Smooth muscle cell (in vitro differentiated cells): ENCODE data around the gene DNAH12. TPM values are rescaled to one million over a fixed set of nuclear protein-coding genes. Genes with fewer than 3 reads are reported as not detected.
"Not testable (repeated sequence)": the region's sequence is repeated elsewhere in the genome, so short reads cannot be mapped to it uniquely, and the experiment has no call there.

Source experiments
- DNase-seq: peaks from one replicate; lab custom pipeline; 2025; ENCODE audit not compliant: unreplicated experiment; lab: John Stamatoyannopoulos, UW
- H2AFZ ChIP-seq: fragments of 200-600 bp; sonication (generic); 2 replicates; pipeline ENCODE4 v1.6.0; 2016; ENCODE audit warnings: antibody characterized with exemption, low read depth, mild to moderate bottlenecking
- H3F3A ChIP-seq: fragments of 200-600 bp; sonication (generic); 2 replicates; pipeline ENCODE4 v1.6.0; 2017; ENCODE audit warnings: antibody characterized with exemption, low read depth
- H3K27ac ChIP-seq: fragments of 200-600 bp; sonication (generic); 2 replicates; pipeline ENCODE4 v1.5.1; 2016; ENCODE audit warnings: low read depth, mild to moderate bottlenecking
- H3K27me3 ChIP-seq: fragments of 200-600 bp; sonication (generic); 2 replicates; pipeline ENCODE4 v1.6.1; 2016; ENCODE audit warnings: low read depth, mild to moderate bottlenecking
- H3K36me3 ChIP-seq: fragments of 200-600 bp; sonication (generic); 2 replicates; pipeline ENCODE4 v1.5.1; 2016; ENCODE audit warnings: low read depth
- H3K4me1 ChIP-seq: fragments of 200-600 bp; sonication (generic); 2 replicates; pipeline ENCODE4 v1.5.1; 2016; ENCODE audit warnings: low read depth
- H3K4me2 ChIP-seq: fragments of 200-600 bp; sonication (generic); 2 replicates; pipeline ENCODE4 v1.6.0; 2016; ENCODE audit warnings: mild to moderate bottlenecking
- H3K4me3 ChIP-seq: fragments of 200-600 bp; sonication (generic); 2 replicates; pipeline ENCODE4 v1.5.1; 2016; ENCODE audit warnings: mild to moderate bottlenecking
- H3K79me2 ChIP-seq: fragments of 200-600 bp; sonication (generic); 2 replicates; pipeline ENCODE4 v1.6.0; 2016; ENCODE audit warnings: low read depth, mild to moderate bottlenecking
- H3K9ac ChIP-seq: fragments of 200-600 bp; sonication (generic); 2 replicates; pipeline ENCODE4 v1.6.0; 2016; ENCODE audit warnings: low read depth
- H3K9me3 ChIP-seq: fragments of 200-600 bp; sonication (generic); replicated peaks from 2 replicates; pipeline ENCODE4 v1.5.1; 2016; ENCODE audit warnings: low read depth
- H4K20me1 ChIP-seq: fragments of 200-600 bp; sonication (generic); 2 replicates; pipeline ENCODE4 v1.6.0; 2016; ENCODE audit warnings: low read depth
- CTCF ChIP-seq: fragments of 200-600 bp; sonication (generic); IDR thresholded peaks from 2 replicates; pipeline ENCODE4 v1.5.1; 2017; ENCODE audit warnings: borderline replicate concordance, mild to moderate bottlenecking, antibody characterized with exemption; ENCODE audit not compliant: insufficient read depth, poor library complexity, severe bottlenecking
- WGBS: methylation state at CpG from one replicate; pipeline ENCODE4 v1.1.7; 2016; ENCODE audit warnings: low lambda C conversion rate; 5-methylcytosine and 5-hydroxymethylcytosine counted together
- polyA plus RNA-seq: library from polyadenylated mRNA; unstranded; fragments of >200 nt; fragmentation: Nextera tagmentation; extraction: Ambion mirVana; gene quantifications from 2 replicates; pipeline ENCODE4 v1.2.1, GENCODE V29; 2016
- total RNA-seq: library from RNA; depleted of rRNA; stranded (reverse); fragments of >200 nt; gene quantifications from 2 replicates; pipeline ENCODE4 v1.2.3, GENCODE V29; 2014

The DNAH12 gene
- total and polyA plus RNA-seq, 2 experiments from 2014 or later = 0.27 TPM; not detected in 1

DNA sequence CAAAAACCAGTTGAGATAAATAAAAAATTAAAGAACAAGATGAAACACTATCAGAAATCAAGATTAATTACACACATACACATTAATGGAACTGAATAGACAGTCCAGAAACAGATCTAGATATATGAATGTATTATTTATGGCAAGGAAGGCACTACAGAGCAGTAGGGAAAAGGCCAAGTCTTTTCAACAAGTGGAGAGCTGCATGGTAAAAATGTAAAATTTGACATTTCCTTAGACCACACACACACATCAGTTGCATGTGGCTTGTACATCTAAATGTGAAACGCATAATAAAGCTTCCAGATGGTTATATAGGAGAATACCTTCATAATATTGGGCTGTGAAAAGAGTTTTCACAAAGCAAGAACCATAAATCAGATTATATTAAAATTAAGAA is 193.9 kb downstream of the DNAH12 start:
- no peak for DNase-seq
- TF ChIP-seq CTCF = no peak
- H3K4me1 ChIP-seq = no peaks in the 10 kb centered on the region
- H3K9me3 ChIP-seq = no peaks in the 10 kb centered on the region
- H3K4me2 ChIP-seq = no peak overlapping the region
- H3K79me2 ChIP-seq = no peaks in the 10 kb centered on the region
- no peaks in the 10 kb centered on the region for H3K36me3 ChIP-seq
- H2AFZ ChIP-seq = no peak overlapping the region
- H4K20me1 ChIP-seq = no peaks in the 10 kb centered on the region
- H3K27me3 ChIP-seq = peaks cover 3% of the 10 kb centered on the region
- H3K4me3 ChIP-seq = no peak overlapping the region
- no peak overlapping the region for H3K9ac ChIP-seq
- H3K27ac ChIP-seq = no peak overlapping the region
- WGBS = 88% methylated on average over 1 of the region's 1 CpG
- no peaks in the 10 kb centered on the region for H3F3A ChIP-seq

GRCh38 chr3:57339071-57339642 is 205.0 kb downstream of the DNAH12 start:
- not testable (repeated sequence) for H3K27me3 ChIP-seq, H3K9ac ChIP-seq, H2AFZ ChIP-seq, H3K36me3 ChIP-seq, H3F3A ChIP-seq, DNase-seq, H3K4me2 ChIP-seq, H3K4me3 ChIP-seq, H3K79me2 ChIP-seq, H4K20me1 ChIP-seq, H3K4me1 ChIP-seq, H3K9me3 ChIP-seq, H3K27ac ChIP-seq
- 18% methylated on average over 7 of the region's 7 CpGs for WGBS

DNA sequence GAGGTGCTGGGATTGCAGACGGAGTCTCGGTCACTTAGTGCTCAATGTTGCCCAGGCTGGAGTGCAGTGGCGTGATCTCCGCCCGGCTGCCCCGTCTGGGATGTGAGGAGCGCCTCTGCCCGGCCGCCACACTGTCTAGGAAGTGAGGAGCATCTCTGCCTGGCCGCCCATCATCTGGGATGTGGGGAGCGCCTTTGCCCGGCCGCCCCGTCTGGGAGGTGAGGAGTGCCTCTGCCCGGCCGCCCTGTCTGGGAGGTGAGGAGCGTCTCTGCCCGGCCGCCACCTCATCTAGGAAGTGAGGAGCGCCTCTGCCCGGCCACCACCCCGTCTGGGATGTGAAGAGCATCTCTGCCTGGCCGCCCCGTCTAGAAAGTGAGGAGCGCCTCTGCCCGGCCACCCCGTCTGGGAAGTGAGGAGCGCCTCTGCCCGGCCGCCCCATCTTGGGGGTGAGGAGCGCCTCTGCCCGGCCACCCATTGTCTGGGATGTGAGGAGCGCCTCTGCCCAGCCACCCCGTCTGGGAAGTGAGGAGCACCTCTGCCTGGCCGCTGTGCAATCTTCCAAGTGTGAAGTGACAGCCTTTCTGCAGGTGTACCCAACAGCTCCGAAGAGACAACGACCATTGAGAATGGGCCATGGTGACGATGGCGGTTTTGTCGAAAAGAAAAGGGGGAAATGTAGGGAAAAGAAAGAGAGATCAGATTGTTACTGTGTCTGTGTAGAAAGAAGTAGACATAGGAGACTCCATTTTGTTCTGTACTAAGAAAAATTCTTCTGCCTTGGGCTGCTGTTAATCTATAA is 205.7 kb downstream of the DNAH12 start:
- not testable (repeated sequence) for DNase-seq, H3K4me3 ChIP-seq, H3K4me1 ChIP-seq, H3K27me3 ChIP-seq, H2AFZ ChIP-seq, H3K9ac ChIP-seq, H3K9me3 ChIP-seq, H3K4me2 ChIP-seq, H3K27ac ChIP-seq, H3K79me2 ChIP-seq, H4K20me1 ChIP-seq, H3K36me3 ChIP-seq, H3F3A ChIP-seq
- WGBS = 93% methylated on average over 40 of the region's 40 CpGs

- no peak for TF ChIP-seq CTCF
- 82% methylated on average over 5 of the region's 5 CpGs for WGBS
- no peak overlapping the region for H3K27ac ChIP-seq
Observed at GRCh38 chr3:57335283-57335938, 208.7 kb downstream of the DNAH12 start.

More at GRCh38 chr3:57335283-57335938, 208.7 kb downstream of the DNAH12 start:
- Histone ChIP-seq H3F3A (no peaks in the 10 kb centered on the region), H3K36me3 (no peaks in the 10 kb centered on the region), H4K20me1 (no peaks in the 10 kb centered on the region), H3K4me3 (no peak overlapping the region), H3K4me1 (no peaks in the 10 kb centered on the region), H2AFZ (no peak overlapping the region), H3K79me2 (no peaks in the 10 kb centered on the region), H3K27me3 (no peaks in the 10 kb centered on the region), H3K9me3 (no peaks in the 10 kb centered on the region), H3K9ac (no peak overlapping the region), H3K4me2 (no peak overlapping the region)
- DNase-seq = no peak
